ENCODE measurements around the gene IL3.
A peak's percentile ranks its signal among the peaks of the same experiment; 100 is the strongest.

IL3 gene

GRCh38 chr5:132064738-132065331, 4.4 kb downstream of the IL3 start:
- H3K4me3 ChIP-seq (replicated peaks; ENCODE audit: low read depth, low read length), result no peak overlapping the region
- TF ChIP-seq CTCF (IDR thresholded peaks at IDR 0.05; ENCODE audit: low read length, missing control alignments), result peak; percentile 99
- peak; percentile 84 for DNase-seq (ENCODE audit: low read depth)

DNA sequence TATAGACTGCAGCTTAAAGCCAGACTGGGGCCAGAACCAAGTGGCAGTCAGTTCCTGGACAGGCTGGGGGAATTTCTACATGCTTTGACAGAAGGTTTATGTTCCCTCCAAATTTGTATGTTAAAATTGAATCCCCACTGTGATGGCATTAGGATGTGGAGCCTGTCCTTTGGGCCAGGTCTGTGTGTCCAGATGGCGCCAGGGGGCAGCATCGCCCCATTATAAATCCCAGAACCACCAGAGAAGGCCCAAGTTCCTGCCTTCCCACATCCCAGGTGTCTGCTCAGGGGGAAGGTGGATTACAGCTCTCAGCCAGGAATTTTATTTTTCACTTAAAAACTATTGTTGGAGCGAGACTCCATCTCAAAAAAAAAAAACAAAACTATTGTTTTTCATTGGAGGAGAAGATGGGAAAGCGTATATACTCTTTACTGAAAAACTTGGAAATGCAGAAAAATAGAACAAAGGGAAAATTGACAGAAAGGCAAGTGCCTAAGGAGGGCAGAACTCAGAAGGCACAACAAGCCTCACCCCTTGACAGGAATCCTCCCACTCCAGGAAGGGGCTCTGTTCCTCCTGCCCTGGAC, 5.0 kb downstream of the IL3 start:
- H3K4me3 ChIP-seq (replicated peaks; ENCODE audit: low read depth, low read length), result no peak overlapping the region
- peak; percentile 72 for TF ChIP-seq CTCF (IDR thresholded peaks at IDR 0.05; ENCODE audit: low read length, missing control alignments)
- DNase-seq (ENCODE audit: low read depth), result peak; percentile 80

GRCh38 chr5:132065951-132066701, 5.7 kb downstream of the IL3 start:
- DNase-seq (ENCODE audit: low read depth), result no peak
- H3K4me3 ChIP-seq (replicated peaks; ENCODE audit: low read depth, low read length), result no peak overlapping the region
- TF ChIP-seq CTCF (IDR thresholded peaks at IDR 0.05; ENCODE audit: low read length, missing control alignments), result no peak

DNA sequence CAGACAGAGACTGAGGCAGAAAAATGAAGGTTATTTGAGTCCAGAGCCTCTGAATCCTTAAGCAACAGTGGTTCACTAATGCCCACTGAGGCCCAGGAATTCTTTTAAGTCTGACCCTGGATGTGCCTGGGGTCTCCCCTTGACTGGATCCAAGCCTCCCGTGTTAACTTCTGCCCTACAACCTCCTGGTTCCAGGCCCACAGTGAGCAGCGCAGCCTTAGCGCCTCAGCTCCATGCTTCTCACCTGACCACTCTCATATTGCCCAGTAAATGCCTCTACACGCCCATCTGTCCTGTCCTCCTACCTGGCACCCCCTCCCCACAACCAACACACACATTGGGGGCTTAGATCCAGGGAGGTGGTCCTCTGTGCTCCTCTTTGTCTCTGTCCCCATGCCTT, 6.4 kb downstream of the IL3 start:
- TF ChIP-seq CTCF (IDR thresholded peaks at IDR 0.05; ENCODE audit: low read length, missing control alignments), result no peak
- no peak overlapping the region for H3K4me3 ChIP-seq (replicated peaks; ENCODE audit: low read depth, low read length)
- DNase-seq (ENCODE audit: low read depth), result no peak

GRCh38 chr5:132067451-132067850, 7.0 kb downstream of the IL3 start:
- DNase-seq (ENCODE audit: low read depth), result no peak

More at GRCh38 chr5:132067451-132067850, 7.0 kb downstream of the IL3 start:
- TF ChIP-seq CTCF (IDR thresholded peaks at IDR 0.05; ENCODE audit: low read length, missing control alignments), result no peak
- no peak overlapping the region for H3K4me3 ChIP-seq (replicated peaks; ENCODE audit: low read depth, low read length)

All from fibroblast of pulmonary artery (primary cell).